GM18870 (cell line): Measurements from ENCODE around the gene ATP6V1A.
A peak's percentile ranks its signal among the peaks of the same experiment; 100 is the strongest.

ENCODE experiments used
- ATAC-seq: cut with Tn5 transposase; IDR thresholded peaks from one replicate; pipeline ENCODE4 v1.9.1; 2021; ENCODE audit warnings: moderate library complexity; ENCODE audit not compliant: unreplicated experiment

ATP6V1A gene

GRCh38 chr3:113746548-113747282 lies at the start of gene ATP6V1A:
Gene ATP6V1A, plus strand, starts transcription at chr3:113747035. Its CDS starts 31,719 bp downstream, at chr3:113778754.
- peak; percentile 35 for ATAC-seq

GRCh38 chr3:113697500-113698090 lies 49.2 kb upstream of the ATP6V1A start:
- no peak for ATAC-seq

- ATAC-seq = no peak
Observed at GRCh38 chr3:113698213-113698742, 48.6 kb upstream of the ATP6V1A start.

GRCh38 chr3:113698956-113699355 lies 47.9 kb upstream of the ATP6V1A start:
- no peak for ATAC-seq

GRCh38 chr3:113707835-113708234 lies 39.0 kb upstream of the ATP6V1A start:
- no peak for ATAC-seq

DNA sequence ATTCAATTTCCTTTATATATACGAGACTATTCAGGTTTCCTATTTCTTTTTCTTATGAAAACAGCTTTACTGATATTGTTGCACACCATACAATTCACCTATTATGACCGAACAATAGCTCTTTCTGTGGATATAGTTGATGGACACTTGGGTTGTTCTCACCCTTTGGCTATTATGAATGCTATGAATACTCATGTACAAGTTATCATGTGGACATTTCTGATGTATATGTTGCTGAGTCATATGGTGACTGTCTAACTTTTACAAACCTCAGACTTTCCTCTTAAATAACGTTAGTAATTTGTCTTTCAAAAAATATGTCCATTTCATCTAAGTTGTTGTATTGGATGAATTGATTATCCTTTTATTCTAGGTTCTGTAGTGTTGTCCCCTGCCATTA lies 34.7 kb upstream of the ATP6V1A start:
- no peak for ATAC-seq

GRCh38 chr3:113714702-113715101 lies 32.1 kb upstream of the ATP6V1A start:
- no peak for ATAC-seq

GRCh38 chr3:113717308-113717707 lies 29.5 kb upstream of the ATP6V1A start:
- ATAC-seq = no peak

DNA sequence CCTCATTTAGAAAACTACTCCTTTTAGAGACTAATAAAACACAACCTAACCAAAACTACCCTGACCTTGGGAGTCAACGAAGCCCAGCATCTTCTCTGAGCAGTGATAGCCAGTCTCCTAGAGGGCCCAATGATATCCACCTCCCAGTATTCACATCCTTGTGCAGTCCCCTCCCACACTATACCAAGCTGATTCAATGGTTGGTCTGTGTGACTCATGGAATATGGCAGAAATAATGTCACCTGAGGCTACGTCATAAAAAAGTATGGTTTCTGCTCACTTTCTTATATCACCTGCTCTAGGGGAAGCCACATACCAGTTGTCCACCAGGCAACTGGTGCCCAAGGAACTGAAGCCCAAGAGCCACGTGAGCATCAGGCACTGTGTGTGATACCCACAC lies 29.0 kb upstream of the ATP6V1A start:
- no peak for ATAC-seq

- ATAC-seq = no peak
Observed at GRCh38 chr3:113719294-113719693, 27.5 kb upstream of the ATP6V1A start.

DNA sequence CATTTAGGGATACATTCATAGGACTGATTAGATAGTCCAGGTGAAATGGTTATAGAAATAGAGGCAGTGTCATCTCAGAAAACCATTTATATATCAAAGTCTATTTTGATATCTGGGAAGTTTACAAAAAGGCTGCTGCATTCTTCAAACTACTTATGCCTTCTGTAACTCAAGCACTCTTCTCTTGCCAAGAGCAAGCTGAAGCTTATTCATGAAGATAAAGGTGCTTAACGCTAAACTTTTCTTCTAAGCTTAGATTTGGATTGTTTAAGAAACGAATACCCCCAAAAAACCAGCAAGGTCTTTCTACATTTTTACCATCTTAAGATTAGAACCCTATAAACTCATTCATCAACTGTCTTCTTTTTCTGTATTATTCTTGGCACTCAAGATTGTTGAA lies 27.1 kb upstream of the ATP6V1A start:
- no peak for ATAC-seq

DNA sequence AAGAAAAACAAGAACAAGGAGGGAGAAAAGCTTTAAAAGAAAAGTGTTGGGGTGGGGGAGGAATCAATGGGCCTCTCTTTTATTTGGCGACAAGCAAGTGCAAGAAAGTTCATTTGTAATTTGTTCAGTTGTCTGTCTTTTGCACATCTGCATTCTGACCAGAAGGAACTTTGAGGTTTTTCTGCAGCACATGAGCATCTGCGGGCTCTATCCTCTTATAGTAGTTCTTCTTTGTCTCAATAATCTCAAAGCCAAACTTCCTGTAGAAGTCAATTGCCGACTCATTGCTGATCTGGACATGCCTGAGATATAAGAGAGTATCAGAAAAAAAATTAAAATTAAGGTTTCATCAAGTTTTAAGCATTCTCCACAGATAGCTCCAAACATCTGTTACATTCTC lies 25.2 kb upstream of the ATP6V1A start:
- no peak for ATAC-seq

GRCh38 chr3:113728661-113729060 lies 18.2 kb upstream of the ATP6V1A start:
- ATAC-seq = no peak

- no peak for ATAC-seq
Observed at GRCh38 chr3:113730550-113730949, 16.3 kb upstream of the ATP6V1A start.

- no peak for ATAC-seq
Observed at GRCh38 chr3:113731694-113732093, 15.1 kb upstream of the ATP6V1A start.

DNA sequence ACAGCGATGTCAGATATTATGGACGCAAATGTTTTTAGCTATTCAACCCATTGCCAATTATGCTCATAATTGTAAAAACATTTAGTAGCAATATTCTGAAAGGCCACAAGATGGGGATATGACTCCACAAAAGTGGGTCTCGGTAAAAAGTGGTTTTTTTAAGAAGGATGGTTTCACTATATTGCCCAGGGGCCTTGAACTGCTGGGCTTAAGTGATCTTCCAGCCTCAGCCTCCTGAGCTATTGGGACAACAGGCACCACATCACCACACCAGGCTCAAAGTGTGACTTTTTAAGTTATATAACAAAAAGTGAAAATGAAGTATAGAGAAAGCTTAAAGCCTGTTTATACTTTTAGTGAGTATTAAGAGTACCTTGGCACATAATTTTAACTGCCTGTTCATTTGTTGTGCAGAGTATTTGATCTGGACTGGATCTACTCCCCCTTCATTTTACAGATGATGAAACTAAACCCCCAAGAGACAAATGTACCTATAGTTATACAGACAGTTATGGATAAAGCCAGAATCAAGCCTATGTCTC lies 10.2 kb upstream of the ATP6V1A start:
- ATAC-seq = peak; percentile 55

GRCh38 chr3:113741086-113741485 lies 5.7 kb upstream of the ATP6V1A start:
- ATAC-seq = no peak

DNA sequence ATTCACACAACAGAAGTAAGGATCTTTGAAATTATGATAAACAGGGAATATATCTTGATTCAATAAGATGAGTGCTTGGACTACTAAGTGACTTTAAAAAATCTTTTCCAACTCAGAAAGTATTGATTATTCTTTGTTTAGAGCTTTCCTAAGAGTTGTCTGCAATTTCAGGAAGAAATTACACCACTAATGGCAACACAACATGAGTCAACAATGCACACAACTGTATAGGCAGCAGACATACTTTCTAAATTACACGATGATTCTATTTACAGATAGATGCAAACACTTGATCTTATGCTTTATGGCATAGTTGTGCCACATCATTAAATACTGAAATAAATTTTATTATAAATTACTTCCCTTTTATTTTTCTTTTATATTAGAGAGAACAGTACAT lies 5.2 kb upstream of the ATP6V1A start:
- no peak for ATAC-seq

- ATAC-seq = no peak
Observed at GRCh38 chr3:113743006-113743630, 3.7 kb upstream of the ATP6V1A start.

GRCh38 chr3:113744941-113745755 lies 1.7 kb upstream of the ATP6V1A start:
- peak; percentile 65 for ATAC-seq
